Subcutaneous adipose tissue (tissue), 4 donors: Measurements from ENCODE around the gene BMERB1. TPM values are rescaled to one million over a fixed set of nuclear protein-coding genes. Genes with fewer than 3 reads are reported as not detected.

ENCODE experiments used
- CTCF ChIP-seq: fragments of 450-650 bp; IDR thresholded peaks from one replicate; pipeline ENCODE4 v1.5.1; 2016; ENCODE audit warnings: low read depth, mild to moderate bottlenecking, control low read depth, antibody characterized with exemption, moderate library complexity
- total RNA-seq, 4 donors: library from RNA; depleted of rRNA; stranded (reverse); fragments of >200 nt; gene quantifications; one replicate each; pipeline ENCODE4 v1.1.0, GENCODE V29; 2016

Gene BMERB1
- total RNA-seq, 4 donors from 2014 or later: 21.8 to 72.2 (median 34.9) TPM

GRCh38 chr16:15602285-15603044 is 168.1 kb downstream of the BMERB1 start:
- no peak for TF ChIP-seq CTCF

- TF ChIP-seq CTCF: no peak
Observed at GRCh38 chr16:15604460-15605440, 170.4 kb downstream of the BMERB1 start.

- TF ChIP-seq CTCF: no peak
Observed at GRCh38 chr16:15605839-15606517, 171.6 kb downstream of the BMERB1 start.

- TF ChIP-seq CTCF: no peak
Observed at GRCh38 chr16:15606518-15607220, 172.3 kb downstream of the BMERB1 start.

GRCh38 chr16:15607700-15608396 is 173.5 kb downstream of the BMERB1 start:
- TF ChIP-seq CTCF: no peak

GRCh38 chr16:15608398-15609285 is 174.3 kb downstream of the BMERB1 start:
- no peak for TF ChIP-seq CTCF
